B cell (primary cell): ENCODE measurements around the gene POLR2B. TPM values are rescaled to one million over a fixed set of nuclear protein-coding genes. Genes with fewer than 3 reads are reported as not detected.

Source experiments
- ATAC-seq: fragments of 200-7000 bp; cut with Tn5 transposase; one replicate; pipeline ENCODE4 v1.10.0; 2021; ENCODE audit warnings: low read depth, mild to moderate bottlenecking, moderate number of reproducible peaks, moderate library complexity
- CTCF ChIA-PET: fragments of 350-600 bp; sonication (Branson Sonifier 250); formaldehyde crosslinking; loops from one replicate; lab custom pipeline; 2021; ENCODE audit warnings: antibody characterized with exemption, inconsistent platforms; lab: Charles Lee
- POLR2A ChIA-PET: fragments of 350-600 bp; sonication (Branson Sonifier 250); formaldehyde crosslinking; loops from one replicate; lab custom pipeline; 2021; ENCODE audit warnings: antibody characterized with exemption; lab: Charles Lee
- DNase-seq: peaks from one replicate; pipeline ENCODE4 v3.0.0; 2013
- H2AFZ ChIP-seq: 2 replicates; pipeline ENCODE4 v1.6.1; 2012; ENCODE audit warnings: mild to moderate bottlenecking, low read depth, low read length; ENCODE audit not compliant: insufficient read depth, poor library complexity, severe bottlenecking
- H3K27ac ChIP-seq, 2 donors: 1 replicate in 1 of 2; 2 replicates in 1 of 2; pipeline ENCODE4 v1.5.1; 2012 to 2013; ENCODE audit warnings: low read length in 2 of 2, mild to moderate bottlenecking in 2 of 2, moderate library complexity in 1 of 2
- H3K27me3 ChIP-seq, 4 experiments: fragments of 200-600 bp in 1 of 4; sonication (generic) in 1 of 4; replicated peaks in 1 of 4; 1 replicate in 2 of 4; 2 replicates in 2 of 4; pipeline versions ENCODE4 v1.6.1 to v1.7.0; 2013 to 2016; ENCODE audit warnings: low read length in 3 of 4, mild to moderate bottlenecking in 2 of 4, mixed read lengths in 1 of 4, moderate library complexity in 1 of 4; ENCODE audit not compliant: insufficient read depth in 4 of 4, control insufficient read depth in 3 of 4; ENCODE audit errors: control extremely low read depth in 1 of 4
- H3K36me3 ChIP-seq, 2 experiments: replicated peaks in 1 of 2; 1 replicate in 1 of 2; 2 replicates in 1 of 2; pipeline versions ENCODE4 v1.6.1 to v1.7.1; 2013; ENCODE audit warnings: low read length in 1 of 2; ENCODE audit not compliant: insufficient read depth in 2 of 2, control insufficient read depth in 1 of 2; ENCODE audit errors: control extremely low read depth in 1 of 2, extremely low read depth in 1 of 2
- H3K4me1 ChIP-seq, 2 donors: fragments of 200-600 bp in 1 of 2; sonication (generic) in 1 of 2; 1 replicate in 1 of 2; 2 replicates in 1 of 2; pipeline versions ENCODE4 v1.5.1 to v1.6.1; 2013 to 2017; ENCODE audit warnings: low read length in 2 of 2; ENCODE audit not compliant: control insufficient read depth in 2 of 2, insufficient read depth in 2 of 2
- H3K4me2 ChIP-seq: replicated peaks from 2 replicates; pipeline ENCODE3; 2012; ENCODE audit warnings: mild to moderate bottlenecking, low read depth, low read length; ENCODE audit not compliant: poor library complexity, severe bottlenecking
- H3K4me3 ChIP-seq, 5 experiments: fragments of 200-600 bp in 1 of 5; sonication (generic) in 1 of 5; 1 replicate in 3 of 5; 2 replicates in 2 of 5; pipeline versions ENCODE4 v1.5.1 to v1.7.0; 2011 to 2016; ENCODE audit warnings: low read length in 4 of 5, mild to moderate bottlenecking in 4 of 5, low read depth in 2 of 5, control low read depth in 1 of 5, moderate library complexity in 1 of 5; ENCODE audit not compliant: insufficient read depth in 1 of 5; ENCODE audit errors: control extremely low read depth in 1 of 5, extremely low read depth in 1 of 5
- H3K79me2 ChIP-seq: fragments of 200-600 bp; sonication (generic); one replicate; pipeline ENCODE4 v1.6.0; 2016; ENCODE audit warnings: low read length; ENCODE audit not compliant: control insufficient read depth, insufficient read depth
- H3K9ac ChIP-seq: fragments of 200-600 bp; sonication (generic); 2 replicates; pipeline ENCODE4 v1.6.1; 2017; ENCODE audit warnings: mild to moderate bottlenecking, low read length, moderate library complexity
- H3K9me3 ChIP-seq, 3 donors: one replicate each; pipeline versions ENCODE4 v1.6.1 to v1.7.1; 2013; ENCODE audit warnings: low read length in 2 of 3; ENCODE audit not compliant: control insufficient read depth in 2 of 3, insufficient read depth in 1 of 3; ENCODE audit errors: control extremely low read depth in 1 of 3
- H4K20me1 ChIP-seq: 2 replicates; pipeline ENCODE4 v1.6.0; 2012; ENCODE audit warnings: mild to moderate bottlenecking, low read length; ENCODE audit not compliant: insufficient read depth, control insufficient read depth, poor library complexity, severe bottlenecking
- H3K27ac Mint-ChIP-seq: one replicate; pipeline ENCODE4 v1.8.0; 2021; ENCODE audit warnings: mixed read lengths
- H3K27me3 Mint-ChIP-seq: one replicate; pipeline ENCODE4 v1.8.0; 2021; ENCODE audit warnings: mixed read lengths
- H3K4me1 Mint-ChIP-seq: one replicate; pipeline ENCODE4 v1.8.0; 2021; ENCODE audit warnings: mixed read lengths
- H3K4me3 Mint-ChIP-seq: one replicate; pipeline ENCODE4 v1.8.0; 2021; ENCODE audit warnings: mixed read lengths
- H3K9me3 Mint-ChIP-seq: one replicate; pipeline ENCODE4 v1.8.0; 2022; ENCODE audit warnings: mixed read lengths; ENCODE audit not compliant: insufficient read depth
- CTCF ChIP-seq: fragments of 200-600 bp; IDR thresholded peaks from one replicate; pipeline ENCODE4 v1.8.0; 2022; ENCODE audit warnings: antibody characterized with exemption, mild to moderate bottlenecking
- EZH2 ChIP-seq: IDR thresholded peaks from 2 replicates; pipeline ENCODE4 v1.6.1; 2012; ENCODE audit warnings: borderline replicate concordance, low read depth, mild to moderate bottlenecking, moderate library complexity, low read length; ENCODE audit not compliant: insufficient read depth, poor library complexity, severe bottlenecking
- WGBS: methylation state at CpG from one replicate; pipeline ENCODE4 v1.1.5; 2013; ENCODE audit warnings: missing lambda C conversion rate; ENCODE audit not compliant: insufficient coverage; 5-methylcytosine and 5-hydroxymethylcytosine counted together
- intact Hi-C: fragments of 100-400 bp; cut with micrococcal nuclease; formaldehyde crosslinking; loops from one replicate; pipeline ENCODE4 v1.10.0; 2022
- polyA plus RNA-seq: library from polyadenylated mRNA; depleted of rRNA; stranded (reverse); fragments of >200 nt; gene quantifications from 2 replicates; pipeline ENCODE4 v1.2.3, GENCODE V29; 2012
- total RNA-seq, 2 donors: library from RNA; stranded (reverse); fragments of 120-200 nt in 1 of 2; gene quantifications; 1 replicate in 1 of 2; 2 replicates in 1 of 2; pipeline versions ENCODE4 v1.2.3 to v1.2.4, GENCODE V29; 2013 to 2022

POLR2B gene
- total and polyA plus RNA-seq, 2 donors (not counting 1 experiment from before 2014, with no cell fraction given) = 37.5 to 108 TPM

DNA sequence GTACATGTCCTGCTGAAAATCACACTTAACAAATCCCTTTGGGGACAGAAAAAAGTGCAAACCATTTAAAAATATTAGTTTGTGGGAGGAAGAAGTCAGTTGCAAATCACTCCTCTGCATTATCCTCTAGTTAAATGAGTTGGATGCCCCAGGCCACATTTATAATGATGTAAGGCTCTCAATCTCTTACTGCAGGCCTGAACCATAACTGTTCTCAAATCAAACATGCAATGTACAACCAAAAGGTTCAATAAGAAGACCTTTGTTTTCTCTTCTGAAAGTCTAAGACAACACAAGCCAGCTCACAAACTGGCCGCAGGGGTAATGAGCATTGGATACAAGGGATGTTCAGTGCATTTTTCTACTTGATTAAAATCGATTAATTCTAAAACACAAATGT, 91.8 kb downstream of the POLR2B start:
- Histone ChIP-seq H3K4me1 (no peaks in the 10 kb centered on the region), H3K9me3 (no peaks in the 10 kb centered on the region), H3K27me3 (no peaks in the 10 kb centered on the region), H4K20me1 (no peaks in the 10 kb centered on the region), H2AFZ (no peak overlapping the region), H3K27ac (no peak overlapping the region), H3K9ac (no peak overlapping the region), H3K4me3 (no peak overlapping the region), H3K4me2 (no peak overlapping the region), H3K36me3 (no peaks in the 10 kb centered on the region), H3K79me2 (no peaks in the 10 kb centered on the region)
- no peaks in the 10 kb centered on the region for H3K9me3 Mint-ChIP-seq
- H3K27me3 Mint-ChIP-seq = peaks cover 8% of the 10 kb centered on the region
- no CpG with 5 or more reads among the region's 2 CpGs for WGBS
- ATAC-seq = no peak
- intact Hi-C loops = no loop called here
- H3K4me1 Mint-ChIP-seq = no peaks in the 10 kb centered on the region
- no peak overlapping the region for H3K27ac Mint-ChIP-seq
- DNase-seq = no peak
- TF ChIP-seq EZH2 = no peak
- no peak for TF ChIP-seq CTCF
- H3K4me3 Mint-ChIP-seq = no peak overlapping the region
- POLR2A ChIA-PET = no interaction called here
- CTCF ChIA-PET = no interaction called here

GRCh38 chr4:57071326-57071725, 92.6 kb downstream of the POLR2B start:
- POLR2A ChIA-PET = no interaction called here
- Mint-ChIP-seq H3K27me3 (peaks cover 4% of the 10 kb centered on the region), H3K4me1 (no peaks in the 10 kb centered on the region), H3K4me3 (no peak overlapping the region), H3K27ac (no peak overlapping the region), H3K9me3 (no peaks in the 10 kb centered on the region)
- Histone ChIP-seq H3K36me3 (no peaks in the 10 kb centered on the region), H3K79me2 (no peaks in the 10 kb centered on the region), H3K9me3 (no peaks in the 10 kb centered on the region), H3K27ac (no peak overlapping the region), H2AFZ (no peak overlapping the region), H3K9ac (no peak overlapping the region), H3K4me1 (no peaks in the 10 kb centered on the region), H3K4me3 (no peak overlapping the region), H3K4me2 (no peak overlapping the region), H4K20me1 (no peaks in the 10 kb centered on the region), H3K27me3 (no peaks in the 10 kb centered on the region)
- TF ChIP-seq EZH2 (no peak), CTCF (no peak)
- intact Hi-C loops = no loop called here
- no peak for ATAC-seq
- CTCF ChIA-PET = no interaction called here
- no peak for DNase-seq
- 100% methylated on average over 1 of the region's 2 CpGs for WGBS
